Stimulated activated CD4-positive, alpha-beta T cell treated with anti-CD3 and anti-CD28 coated beads, TNF-alpha, amount 100 ng/mL, for 48 hours (primary cell): Measurements from ENCODE around the gene ADAMTS15.

Experiments
- DNase-seq, 3 donors: peaks; one replicate each; pipeline ENCODE4 v3.0.0-alpha.2; 2020; ENCODE audit warnings: low read depth in 3 of 3

ADAMTS15 gene

GRCh38 chr11:130478881-130479280 is 30.4 kb downstream of the ADAMTS15 start:
- DNase-seq, result no peak

DNA sequence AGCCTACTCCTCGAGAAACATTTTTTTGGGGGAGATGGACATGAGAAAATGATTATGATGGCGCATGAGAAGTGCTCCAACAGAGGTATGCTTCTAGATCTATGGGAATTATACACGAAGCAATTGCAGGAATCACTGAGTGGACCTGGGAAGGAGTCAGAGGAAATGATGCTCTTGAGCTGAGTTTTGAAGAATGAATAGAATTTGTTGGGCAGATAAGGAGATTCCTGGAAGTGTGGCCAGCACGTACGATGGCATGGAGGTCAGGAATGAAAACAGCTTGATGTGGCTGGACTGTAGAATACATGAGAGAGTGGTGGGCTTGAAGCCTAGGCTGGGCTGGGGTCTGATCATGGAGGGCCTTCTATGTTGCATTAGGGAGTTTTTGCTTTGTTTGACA is 31.7 kb downstream of the ADAMTS15 start:
- DNase-seq, result no peak

- no peak for DNase-seq
Measured at GRCh38 chr11:130480711-130481140, 32.3 kb downstream of the ADAMTS15 start.

DNA sequence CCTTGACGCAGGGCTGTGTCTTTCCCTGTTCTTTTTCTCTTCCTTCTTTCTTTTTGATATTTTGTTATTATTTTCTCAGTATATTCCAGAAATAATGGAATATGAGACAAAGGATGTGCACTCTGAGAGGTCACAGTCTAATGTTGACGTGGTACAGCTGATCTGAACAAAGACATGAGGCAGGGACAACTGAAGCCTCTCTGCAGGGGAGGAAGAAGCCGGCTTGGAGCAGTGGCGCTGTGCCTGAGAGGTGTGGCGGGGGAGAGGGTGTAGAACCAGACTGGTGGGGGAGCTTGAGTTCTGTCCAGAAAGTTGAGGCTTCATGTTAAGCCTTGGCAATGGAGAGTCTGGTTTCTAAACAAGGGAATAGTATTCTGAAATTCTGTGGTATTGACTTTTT is 34.7 kb downstream of the ADAMTS15 start:
- DNase-seq, result no peak

- no peak for DNase-seq
Measured at GRCh38 chr11:130485983-130486382, 37.5 kb downstream of the ADAMTS15 start.

DNA sequence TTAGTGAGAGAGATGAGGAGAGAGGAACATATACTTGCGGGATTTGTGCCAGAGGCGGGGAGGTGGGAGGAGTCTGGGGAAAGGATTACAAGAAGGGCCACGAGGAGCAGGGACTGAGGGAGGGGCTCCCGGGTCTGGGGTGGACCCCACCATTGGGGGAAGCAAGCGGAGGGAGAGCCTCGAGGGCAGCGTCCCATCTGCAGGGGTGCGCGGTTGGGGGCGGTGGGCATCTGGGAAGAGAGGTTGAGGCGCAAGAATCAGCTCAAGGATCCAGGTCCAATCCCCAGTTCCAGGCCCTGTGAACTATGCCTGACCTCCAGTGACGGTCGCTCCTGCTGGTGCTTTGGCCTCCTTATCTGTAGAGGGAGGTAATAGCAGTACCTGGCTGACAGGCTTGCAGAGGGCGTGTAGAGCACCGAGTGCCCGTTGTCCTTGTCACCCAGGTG is 38.0 kb downstream of the ADAMTS15 start:
- DNase-seq, result no peak

- DNase-seq, result no peak
Measured at GRCh38 chr11:130486987-130487923, 38.8 kb downstream of the ADAMTS15 start.

DNA sequence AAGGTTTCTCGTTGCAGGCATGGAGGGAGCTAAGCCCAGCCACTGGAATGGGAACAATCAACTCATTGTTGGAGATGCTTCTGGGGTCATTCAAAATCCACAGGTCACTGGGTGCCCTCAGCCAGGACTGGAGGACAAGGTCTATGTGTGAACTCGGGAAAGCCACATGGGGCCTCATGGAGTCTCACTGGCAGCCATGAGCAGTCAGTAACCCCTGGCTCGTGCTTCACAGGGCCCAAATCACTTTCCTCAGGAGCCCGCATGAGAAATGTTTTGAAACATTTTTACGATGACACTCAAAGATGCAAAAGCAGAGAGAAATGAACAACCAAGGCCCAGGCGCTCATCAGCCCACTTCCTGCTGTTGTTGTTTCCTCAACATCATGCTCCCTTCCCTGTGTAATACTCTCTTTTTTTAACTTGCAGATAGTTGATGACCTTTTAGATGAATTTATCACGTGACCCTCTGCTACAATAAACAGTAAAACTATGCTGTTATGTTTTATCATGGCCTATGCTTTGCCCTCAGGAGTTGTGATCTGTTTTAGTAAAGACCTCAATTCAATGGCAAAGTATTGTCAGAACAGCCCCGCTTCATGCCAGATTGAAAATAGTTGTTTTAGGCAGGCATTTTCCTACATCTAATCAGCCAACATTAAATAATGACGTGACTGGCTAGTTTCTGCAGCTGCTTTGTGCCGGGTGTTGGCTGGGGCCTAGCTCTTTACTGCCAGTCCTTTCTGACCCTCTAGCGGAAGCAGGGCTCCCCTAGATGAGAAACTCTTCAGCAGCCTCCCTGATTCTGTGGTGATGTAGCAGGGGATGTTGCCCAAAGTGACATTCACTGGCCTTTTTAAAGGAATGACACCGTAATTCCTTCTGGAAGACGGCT is 39.7 kb downstream of the ADAMTS15 start:
- no peak for DNase-seq

- DNase-seq, result no peak
Measured at GRCh38 chr11:130488848-130489584, 40.6 kb downstream of the ADAMTS15 start.

DNA sequence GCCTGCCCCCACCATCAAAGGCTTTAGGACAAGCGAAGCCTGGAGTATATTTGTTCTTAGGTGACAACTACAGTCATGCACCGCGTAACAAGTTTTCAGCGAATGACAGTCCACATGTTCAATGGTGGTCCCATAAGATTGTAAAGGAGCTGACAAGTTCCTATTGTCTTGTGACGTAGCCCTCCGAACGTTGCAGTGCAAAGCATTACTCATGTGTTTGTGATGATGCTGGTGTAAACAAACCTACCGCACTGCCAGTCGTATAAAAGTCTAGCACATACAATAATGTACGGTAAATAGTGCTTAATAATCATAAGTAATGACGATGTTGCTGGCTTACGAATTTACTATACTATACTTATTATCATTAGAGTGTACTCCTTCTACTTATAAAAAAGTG is 41.3 kb downstream of the ADAMTS15 start:
- no peak for DNase-seq

GRCh38 chr11:130490682-130491449 is 42.4 kb downstream of the ADAMTS15 start:
- no peak for DNase-seq

GRCh38 chr11:130498181-130498580 is 49.7 kb downstream of the ADAMTS15 start:
- no peak for DNase-seq

GRCh38 chr11:130499828-130500227 is 51.4 kb downstream of the ADAMTS15 start:
- DNase-seq, result no peak

GRCh38 chr11:130504317-130504716 is 55.9 kb downstream of the ADAMTS15 start:
- no peak for DNase-seq

DNA sequence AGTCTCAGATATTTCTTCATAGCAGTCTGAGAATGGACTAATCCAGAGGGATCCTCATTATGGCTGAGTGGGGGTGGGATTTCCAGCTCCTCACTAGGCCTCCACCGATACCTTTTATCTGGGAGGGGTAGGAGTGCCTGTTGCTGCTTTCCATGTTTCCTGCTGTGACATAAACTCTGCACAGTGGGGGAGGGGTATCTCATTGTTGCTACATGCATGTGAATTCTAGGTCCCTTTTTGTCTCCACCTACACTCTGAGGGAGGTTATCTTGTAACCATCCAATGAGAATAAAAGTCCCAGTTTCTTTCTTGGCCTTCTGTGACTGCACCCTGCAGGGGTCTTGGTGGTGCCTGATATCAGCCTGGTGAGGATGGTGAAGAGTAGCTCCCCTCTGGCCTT is 60.5 kb downstream of the ADAMTS15 start:
- no peak for DNase-seq

- DNase-seq, result no peak
Measured at GRCh38 chr11:130509942-130510341, 61.5 kb downstream of the ADAMTS15 start.

DNA sequence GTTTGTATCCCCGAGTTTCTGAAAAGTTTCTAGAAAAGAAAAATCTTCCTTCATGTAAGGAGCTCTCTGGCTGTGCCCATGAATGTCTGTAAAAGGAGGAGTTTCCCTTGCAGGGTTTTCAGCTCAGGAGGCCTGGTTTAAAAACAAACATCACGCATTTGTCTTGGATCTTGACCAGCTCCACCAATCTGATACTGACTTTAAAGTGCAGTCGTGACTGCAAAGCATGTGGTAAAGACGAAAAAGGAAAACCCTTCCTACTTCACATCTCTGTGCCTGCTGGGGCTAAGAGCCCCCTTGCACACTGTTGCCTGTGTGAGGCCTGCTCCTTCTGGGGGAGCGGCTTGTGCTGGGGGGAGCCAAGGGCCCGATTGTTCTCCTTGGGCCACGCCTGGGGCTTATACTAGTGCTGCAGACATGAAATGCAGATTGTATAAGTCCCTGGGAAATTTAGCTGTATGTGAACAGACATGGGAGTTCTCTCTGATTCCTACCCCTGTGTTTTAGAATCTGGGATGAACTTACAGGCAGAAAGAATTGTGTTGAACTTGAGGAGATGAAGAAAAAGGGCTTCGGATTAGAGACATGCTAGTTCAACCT is 62.1 kb downstream of the ADAMTS15 start:
- no peak for DNase-seq

DNA sequence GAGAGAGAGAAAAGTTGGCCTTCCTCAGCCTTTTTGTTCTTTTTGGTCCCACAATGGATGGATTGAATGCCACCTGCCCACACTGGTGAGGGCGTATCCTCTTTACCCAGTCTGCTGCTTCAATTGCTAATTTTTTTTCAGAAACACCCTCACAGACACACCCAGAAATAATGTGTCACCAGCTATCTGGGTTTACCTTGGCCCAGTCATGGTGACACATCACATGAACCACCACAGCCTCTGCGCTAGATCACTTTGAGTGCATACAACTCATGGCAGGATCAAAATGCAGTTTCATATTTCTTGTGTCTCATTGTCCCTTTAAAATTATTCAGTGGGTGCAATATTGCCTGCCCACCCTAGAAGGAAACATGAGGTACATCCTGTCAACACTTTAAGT is 63.3 kb downstream of the ADAMTS15 start:
- DNase-seq, result no peak

DNA sequence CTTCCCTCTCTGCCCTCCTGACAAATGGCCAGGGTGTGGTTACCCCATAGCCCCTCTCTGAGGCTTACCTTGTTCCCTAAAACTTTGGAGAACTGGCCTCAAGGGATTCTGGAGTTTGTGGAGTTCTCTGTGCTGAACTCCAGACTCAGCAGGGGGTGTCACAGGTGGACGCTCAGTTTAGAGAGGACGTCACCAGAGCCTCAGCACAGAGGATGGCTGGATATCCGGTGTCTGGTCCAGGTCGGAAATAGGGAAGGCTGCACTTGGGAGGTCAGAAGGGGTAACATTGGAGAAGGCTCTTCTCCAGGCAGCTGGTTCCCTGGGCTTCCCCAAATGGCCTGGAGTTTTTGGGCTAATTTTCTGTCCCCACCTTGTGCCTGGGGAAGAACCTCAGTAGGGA is 64.2 kb downstream of the ADAMTS15 start:
- DNase-seq, result no peak

DNA sequence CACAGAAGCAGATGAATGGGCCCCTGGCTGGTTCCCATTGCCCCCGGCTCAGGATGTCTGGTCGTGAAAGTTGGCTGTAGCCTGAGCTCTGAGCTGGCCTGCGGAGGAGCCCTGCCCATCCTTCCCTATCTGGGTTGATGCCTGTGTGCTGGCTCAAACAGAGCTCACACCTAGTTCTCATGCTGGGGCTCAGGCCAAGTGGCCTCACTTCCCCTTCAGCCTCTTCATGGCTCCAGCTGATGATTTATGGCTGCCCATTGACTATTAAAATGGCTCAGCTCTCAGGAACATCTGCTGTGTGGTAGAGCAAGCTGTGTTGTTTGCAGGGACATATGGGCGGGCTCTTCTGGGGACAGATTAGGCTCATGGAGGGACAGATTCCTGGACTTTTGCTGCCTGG is 64.7 kb downstream of the ADAMTS15 start:
- DNase-seq, result no peak

GRCh38 chr11:130514316-130514715 is 65.9 kb downstream of the ADAMTS15 start:
- DNase-seq, result no peak
